ENCODE measurements around the gene POGZ.

DNA sequence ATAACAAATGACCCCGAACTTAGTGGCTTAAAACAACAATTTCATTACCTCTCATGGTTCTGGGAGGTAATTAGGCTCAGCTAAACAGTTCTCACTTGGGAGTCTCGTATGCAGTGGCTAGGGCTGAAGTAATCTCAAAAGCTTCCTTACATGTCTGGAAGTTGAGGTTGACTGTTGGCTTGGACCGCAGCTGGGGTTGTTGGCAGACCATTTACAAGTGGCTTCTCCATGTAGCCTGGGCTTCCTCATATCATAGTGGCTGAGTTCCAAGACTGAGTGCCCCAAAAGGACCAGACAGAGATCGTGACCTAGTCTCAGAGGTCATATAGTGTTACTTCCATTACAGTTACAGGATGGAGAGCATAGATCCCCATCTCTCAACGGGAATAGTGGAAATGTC lies 2.4 kb upstream of the POGZ start:
- TF ChIP-seq, protein P1, sequence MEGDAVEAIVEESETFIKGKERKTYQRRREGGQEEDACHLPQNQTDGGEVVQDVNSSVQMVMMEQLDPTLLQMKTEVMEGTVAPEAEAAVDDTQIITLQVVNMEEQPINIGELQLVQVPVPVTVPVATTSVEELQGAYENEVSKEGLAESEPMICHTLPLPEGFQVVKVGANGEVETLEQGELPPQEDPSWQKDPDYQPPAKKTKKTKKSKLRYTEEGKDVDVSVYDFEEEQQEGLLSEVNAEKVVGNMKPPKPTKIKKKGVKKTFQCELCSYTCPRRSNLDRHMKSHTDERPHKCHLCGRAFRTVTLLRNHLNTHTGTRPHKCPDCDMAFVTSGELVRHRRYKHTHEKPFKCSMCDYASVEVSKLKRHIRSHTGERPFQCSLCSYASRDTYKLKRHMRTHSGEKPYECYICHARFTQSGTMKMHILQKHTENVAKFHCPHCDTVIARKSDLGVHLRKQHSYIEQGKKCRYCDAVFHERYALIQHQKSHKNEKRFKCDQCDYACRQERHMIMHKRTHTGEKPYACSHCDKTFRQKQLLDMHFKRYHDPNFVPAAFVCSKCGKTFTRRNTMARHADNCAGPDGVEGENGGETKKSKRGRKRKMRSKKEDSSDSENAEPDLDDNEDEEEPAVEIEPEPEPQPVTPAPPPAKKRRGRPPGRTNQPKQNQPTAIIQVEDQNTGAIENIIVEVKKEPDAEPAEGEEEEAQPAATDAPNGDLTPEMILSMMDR (IDR thresholded peaks at IDR 0.05): no peak
- no peak for TF ChIP-seq POLR2AphosphoS5 (IDR thresholded peaks at IDR 0.05)
